HG02623 (cell line): ENCODE measurements around the gene BACH2.
"Not testable (repeated sequence)": the region's sequence is repeated elsewhere in the genome, so short reads cannot be mapped to it uniquely, and the experiment has no call there.

ENCODE experiments used
- ATAC-seq: cut with Tn5 transposase; IDR thresholded peaks from one replicate; pipeline ENCODE4 v1.9.1; 2021; ENCODE audit warnings: moderate library complexity; ENCODE audit not compliant: unreplicated experiment

BACH2 gene

DNA sequence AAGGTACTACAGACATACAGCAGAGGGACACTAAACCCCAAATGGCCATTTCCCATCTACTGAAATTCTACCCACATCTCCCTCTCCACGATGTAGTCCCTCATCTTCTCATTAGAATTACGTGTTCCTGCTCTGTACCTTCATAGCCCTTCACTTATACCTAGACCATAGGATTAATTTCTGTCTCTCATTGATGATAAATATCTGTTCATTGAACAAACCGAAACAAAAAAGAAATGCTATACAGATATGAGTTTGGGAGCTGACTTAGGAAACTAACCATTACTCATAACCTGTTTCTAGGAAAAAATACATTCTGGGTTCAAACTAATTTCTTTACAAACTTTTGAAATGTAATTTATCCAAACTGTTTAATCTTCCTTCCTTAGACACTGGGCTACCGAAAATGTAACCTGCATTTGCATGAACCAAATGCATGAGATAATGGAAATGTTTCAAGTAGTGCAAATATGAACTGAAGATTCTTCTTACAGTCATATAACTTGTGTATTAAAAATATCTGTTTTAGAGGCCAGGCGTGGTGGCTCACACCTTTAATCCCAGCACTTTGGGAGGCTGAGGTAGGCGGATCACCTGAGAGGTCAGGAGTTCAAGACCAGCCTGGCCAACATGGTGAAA is 317.0 kb downstream of the BACH2 start:
- no peak for ATAC-seq

DNA sequence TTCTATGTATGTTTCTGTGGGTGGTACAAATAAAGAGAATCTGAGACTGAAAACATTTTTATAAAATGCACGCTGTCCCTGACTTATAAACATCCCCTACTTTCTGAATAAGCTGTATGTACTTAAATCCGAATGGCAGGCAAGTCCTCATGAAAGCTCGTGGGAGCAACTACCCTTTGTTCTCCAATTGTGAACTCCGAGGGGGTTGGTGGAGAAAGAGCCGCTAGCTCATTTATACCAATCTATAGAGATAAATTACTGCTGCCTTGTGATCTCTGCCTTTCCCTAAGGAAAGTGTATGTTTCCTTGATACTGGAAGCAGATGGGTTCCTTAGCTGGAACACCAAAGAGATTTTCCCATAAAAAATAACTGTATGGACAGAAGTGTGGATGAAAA is 317.9 kb downstream of the BACH2 start:
- ATAC-seq = no peak

DNA sequence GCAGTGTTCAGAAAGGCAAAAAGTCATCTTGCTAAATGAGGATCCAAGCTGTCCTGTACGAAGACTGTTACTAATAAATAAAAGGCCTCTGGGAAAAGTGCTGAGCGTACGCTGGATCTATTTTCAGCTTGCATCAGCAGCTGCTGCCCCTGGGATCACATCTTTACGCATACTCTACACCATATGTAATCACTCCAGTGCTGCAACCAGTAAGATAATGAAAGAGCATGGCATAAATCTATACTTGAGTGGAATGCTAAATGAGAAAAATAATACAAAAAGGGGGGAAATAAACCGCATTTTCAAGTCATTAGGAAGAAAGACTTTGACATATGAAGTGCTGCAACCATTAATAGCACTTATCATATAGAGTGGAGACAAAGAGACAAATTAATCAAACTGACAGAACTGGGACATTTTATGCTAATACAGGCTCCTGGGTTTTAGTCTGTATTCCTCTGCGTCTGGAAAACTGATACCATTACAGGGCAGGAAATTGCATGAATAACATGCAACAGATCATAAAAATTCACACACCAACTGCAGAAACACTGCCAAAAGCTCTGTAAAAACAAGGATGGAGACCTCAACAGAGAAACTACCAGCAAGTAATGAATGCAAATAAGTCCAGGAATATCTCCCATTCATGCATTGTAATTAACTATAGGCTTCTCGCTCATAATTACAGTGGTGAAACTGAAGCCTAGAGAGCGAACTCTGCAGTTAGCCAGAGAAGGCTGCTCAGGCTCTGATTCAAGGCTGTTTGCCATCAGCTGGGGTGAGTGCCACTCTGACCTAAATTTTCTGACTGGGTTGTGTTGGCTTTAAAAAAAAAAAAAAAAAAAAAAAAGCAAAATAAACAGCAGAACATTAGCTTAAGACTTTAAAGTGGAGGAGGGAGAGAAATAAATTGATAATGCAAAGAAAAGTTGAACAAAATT is 318.6 kb downstream of the BACH2 start:
- no peak for ATAC-seq

DNA sequence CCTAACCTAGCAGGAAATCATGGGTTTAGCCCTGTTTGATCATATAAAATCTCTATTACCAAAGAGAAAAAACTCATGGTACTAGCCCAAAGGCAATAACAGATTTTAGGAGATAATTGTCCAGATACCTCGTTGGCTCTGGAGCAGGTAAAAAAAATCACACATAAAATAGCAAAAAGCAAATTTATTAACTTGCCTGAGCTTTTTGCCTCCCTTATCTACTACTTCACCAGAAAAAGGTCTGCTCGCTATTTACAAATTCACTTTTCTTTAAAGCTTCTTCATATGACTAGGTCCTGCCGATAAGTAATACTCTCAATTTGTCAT is 320.0 kb downstream of the BACH2 start:
- ATAC-seq = no peak

DNA sequence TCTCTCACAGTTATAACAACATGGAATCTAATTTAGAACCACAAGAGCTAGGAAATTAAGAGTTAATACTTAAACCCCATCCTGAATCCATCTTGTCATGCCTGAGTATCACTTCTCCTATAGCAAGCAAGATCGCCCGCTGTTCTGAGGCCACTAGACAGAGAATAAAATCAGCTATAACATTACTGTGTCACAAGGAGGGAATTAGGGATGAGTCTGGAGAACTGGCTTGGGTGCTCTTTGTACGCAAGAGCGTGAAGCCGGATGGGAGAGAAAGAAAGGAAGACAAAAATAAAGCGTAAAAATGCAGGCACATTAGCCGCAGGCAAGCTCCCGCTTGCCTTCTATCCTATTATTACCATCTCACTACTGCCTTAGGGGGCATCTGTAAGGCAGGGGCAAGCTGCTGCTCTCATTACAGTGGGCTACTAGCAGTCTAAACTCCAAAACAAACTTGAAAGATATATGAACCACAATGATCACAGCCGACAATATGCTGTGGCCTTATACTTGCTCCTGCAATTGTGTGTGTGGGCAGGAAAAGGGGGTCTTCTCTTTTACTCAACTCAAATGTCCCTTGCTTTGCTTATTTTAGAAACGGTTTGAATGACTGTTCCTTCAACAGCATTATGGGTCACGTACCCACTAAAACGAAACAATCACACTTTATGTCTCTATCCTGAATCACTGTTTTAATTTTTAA is 320.5 kb downstream of the BACH2 start:
- ATAC-seq = no peak

DNA sequence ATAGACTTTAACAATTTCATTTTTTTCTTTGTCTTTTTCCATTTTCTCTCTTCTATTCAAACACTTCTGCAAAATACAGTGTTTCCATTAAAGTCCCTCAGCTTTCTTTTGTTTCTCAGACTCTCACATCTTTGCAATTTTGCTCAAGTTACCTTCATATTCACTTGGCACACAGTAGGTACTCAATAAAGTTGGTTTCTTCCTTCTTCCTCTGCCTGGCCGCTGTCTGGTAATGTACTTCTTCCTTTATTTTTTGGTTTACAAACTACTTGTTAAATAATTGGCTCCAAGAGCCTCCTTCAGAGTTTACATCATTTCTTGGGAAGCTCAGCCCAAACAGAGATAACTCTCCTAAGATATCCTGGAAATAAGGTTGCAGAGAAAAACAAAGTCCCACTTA is 321.3 kb downstream of the BACH2 start:
- ATAC-seq = no peak

DNA sequence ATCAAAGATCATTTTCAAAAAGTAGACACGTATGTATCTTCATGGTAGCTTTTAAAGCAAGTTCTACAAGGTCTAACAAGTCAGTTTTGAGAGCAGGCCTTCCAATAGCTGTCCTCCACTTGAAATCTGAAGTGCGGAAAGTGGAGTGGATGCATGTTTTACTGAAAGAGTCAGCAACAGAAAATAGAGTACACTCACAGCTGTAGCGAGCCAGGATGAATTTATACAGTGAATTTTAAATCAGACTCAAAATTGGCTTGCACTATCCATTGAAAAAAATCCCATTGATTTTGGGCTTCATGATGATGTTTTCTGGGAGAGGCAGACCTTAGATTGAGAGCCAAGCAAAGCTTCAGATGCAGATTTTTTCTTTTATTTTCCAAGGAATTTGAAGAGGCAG is 321.8 kb downstream of the BACH2 start:
- ATAC-seq = no peak

DNA sequence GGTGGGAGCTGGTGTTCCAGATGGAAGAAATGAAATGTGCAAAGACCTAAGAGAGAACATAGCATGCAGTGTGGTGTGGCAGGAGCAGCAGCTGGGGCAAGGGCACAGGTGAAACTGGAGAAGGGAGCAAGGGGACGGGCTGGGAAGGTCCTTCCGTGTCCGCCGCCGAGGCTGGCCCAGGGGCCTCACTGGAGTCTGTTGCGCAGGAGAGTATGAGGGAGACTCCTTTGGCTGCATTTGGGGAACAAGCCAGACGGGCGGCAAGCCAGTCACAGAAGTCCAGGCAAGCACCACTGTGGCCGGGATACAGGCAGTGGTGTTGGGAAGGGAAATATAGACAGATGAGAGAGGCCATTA is 324.6 kb downstream of the BACH2 start:
- no peak for ATAC-seq

DNA sequence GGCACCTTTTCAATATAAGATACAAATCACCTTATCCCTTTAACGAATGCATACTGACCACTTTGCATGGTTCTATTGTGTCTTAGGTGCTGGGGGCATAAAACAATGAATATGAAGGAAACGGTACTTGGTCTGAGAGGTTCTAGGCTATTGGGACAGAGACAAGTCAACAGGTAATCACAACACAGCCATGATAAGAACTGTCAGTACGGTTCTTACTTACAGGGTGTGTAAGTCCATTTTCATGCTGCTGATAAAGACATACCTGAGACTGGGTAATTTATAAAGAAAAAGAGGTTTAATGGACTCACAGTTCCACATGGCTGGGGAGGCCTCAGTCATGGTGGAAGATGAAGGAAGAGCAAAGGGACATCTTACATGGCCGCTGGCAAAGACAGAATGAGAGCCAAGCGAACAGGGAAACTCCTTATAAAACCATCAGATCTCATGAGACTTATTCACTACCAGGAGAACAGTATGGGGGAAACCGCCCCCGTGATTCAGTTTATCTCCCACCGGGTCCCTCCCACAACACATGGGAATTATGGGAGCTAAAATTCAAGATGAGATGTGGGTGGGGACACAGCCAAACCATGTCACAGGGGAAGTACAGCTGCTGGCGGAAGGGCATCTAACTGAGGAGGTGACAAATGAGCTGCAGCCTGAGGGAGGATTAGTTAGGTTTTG is 325.2 kb downstream of the BACH2 start:
- not testable (repeated sequence) for ATAC-seq

DNA sequence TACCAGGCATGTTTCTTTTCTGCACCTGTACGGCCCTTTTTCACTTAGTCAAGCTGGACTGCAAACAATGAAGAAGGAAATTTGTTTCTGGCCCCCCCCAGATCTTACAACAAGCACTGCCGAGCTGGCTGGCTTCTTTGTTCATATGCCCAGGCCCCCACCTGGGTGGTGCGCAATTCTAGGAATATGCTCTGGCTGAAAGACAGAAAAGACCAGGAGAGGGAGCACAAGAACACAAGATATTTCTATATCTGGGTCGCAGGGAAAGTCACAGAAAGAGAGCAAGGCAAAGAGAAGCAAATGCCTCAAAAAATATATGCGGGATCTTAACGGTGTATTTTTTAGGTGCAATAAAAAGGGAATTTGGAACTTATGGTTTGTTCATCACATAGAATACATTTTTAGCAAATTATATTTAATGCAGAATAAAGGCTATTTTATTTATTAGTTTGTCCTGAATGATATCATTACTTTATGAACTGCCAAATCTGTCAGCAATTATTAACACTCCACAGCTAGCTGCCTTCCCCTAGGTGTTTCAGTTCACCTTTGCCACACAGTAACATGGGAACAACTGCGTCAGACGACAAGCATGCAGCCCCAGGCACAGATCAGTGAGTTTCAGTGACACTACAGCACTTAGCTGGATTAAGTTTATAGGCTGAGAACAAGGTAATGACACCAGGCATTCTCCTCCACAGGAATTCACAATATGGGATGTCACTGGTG is 325.9 kb downstream of the BACH2 start:
- ATAC-seq = no peak

DNA sequence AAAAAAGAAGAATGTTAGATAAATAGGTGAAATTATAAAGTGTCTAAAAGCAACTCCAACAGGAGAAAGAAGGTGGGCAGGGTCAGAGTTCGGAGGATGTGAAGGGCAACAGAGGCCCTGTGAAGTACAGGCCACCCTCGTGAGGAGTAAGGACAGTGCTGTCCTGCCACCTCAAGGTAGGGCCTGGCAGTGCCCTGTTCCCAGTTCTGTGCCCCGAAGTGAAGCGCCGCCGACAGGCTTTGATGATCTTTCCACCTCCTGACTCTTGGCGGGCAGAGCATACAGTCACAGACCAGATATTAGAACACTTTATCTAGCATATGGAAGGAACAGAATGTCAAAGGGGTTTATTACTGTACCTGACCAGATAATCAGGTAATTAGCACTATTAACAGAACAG is 326.6 kb downstream of the BACH2 start:
- ATAC-seq = no peak

DNA sequence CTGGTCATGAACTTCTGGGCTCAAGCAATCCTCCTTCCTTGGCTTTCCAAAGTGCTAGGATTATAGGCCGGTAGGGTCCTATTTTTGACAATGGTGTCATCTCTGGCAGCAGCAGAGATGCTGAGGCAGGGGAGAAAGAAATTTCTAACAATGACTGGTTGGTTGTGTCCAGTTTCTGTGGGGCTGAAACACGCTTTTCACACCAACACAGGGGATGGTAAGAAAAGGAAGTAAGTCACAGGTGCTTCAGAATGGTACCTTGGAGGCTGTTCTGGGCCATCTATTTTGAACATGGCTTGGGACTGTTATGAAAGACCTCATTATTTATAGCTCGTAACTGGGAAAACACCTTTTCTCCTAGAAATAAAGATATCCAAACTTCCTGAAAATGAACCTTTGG is 329.7 kb downstream of the BACH2 start:
- no peak for ATAC-seq

DNA sequence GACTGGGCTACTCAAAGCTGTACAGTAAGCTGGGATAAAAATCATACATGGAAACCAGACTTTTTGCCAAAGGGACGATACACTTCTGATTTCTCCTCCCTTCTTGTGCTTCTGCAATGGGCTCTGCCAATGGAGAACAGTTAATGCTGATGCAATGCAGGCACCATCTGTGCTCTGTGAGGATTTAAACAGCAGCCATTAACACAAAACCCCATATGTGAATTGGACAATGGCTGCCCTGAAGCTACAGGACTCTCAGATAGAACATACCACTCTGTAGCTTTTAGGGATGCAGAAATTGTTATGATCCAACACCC is 330.5 kb downstream of the BACH2 start:
- no peak for ATAC-seq

DNA sequence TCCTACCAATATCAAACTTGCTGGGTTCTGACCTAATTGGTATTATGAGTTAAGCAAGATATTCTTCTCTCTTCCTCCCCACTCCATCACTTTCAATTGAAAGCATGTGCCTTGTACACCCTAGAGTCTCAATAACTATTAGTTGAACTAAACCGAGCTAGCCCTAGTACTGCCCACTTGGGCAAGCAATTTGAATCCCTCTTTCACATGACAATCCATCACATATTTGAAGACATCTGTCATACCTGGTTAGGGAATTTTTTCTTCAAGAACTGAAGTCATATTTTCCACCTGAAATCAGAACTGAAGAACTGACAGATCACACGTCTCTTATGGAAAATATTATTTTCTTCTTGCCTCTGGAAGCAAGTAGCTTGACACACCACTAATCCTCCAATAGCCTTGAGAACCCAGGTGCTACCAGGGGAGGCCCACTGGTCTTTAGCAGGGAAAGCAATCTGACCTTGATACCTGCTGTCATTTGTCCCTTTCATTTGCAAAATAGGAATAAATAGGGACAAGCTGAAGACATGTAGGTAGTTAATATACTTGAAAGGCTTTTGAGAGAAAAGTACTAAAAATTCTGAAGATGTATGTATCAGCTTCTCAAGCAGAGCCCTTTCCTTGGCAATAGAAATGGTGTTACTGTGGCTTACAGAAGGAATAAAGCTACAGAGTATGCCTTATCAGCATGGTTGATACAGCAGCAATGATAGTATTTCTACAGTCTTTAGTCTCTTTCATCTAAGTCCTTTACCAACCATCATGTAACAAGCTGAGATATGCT is 331.0 kb downstream of the BACH2 start:
- ATAC-seq = no peak

DNA sequence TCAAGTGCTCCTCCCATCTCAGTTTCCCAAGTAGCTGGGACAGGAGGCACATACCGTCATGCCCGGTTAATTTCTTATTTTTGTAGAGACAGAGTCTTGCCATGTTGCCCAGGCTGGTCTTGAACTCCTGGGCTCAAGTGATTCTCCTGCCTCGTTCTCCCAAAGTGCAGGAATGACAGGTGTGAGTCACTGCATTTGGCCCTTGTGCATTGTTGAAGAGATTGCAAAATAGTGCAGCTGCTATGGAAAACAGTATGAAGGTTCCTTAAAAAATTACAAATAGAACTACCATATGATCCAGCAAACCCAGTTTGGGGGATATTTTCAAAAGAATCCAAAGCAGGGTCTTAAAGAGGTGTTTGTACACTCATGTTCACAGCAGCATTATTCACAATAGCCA is 333.3 kb downstream of the BACH2 start:
- no peak for ATAC-seq

DNA sequence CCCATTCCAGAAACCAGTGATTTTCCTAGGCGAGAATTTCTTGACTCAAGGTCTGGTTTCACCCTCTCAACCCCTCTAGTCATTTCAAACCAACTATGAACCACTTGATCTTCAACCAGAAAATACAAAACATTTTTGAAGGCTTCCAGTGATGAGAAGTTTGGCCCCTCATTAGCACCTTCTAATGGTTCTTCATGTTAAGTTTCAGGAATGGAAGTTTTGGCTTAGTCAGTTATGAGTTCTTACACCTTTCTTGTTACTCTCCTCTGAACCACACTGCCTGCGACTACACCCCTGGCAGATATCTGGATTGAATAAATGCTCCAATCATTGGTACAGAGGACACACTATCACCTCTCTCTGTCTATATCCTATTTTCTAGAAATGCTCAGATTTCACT is 335.2 kb downstream of the BACH2 start:
- no peak for ATAC-seq

DNA sequence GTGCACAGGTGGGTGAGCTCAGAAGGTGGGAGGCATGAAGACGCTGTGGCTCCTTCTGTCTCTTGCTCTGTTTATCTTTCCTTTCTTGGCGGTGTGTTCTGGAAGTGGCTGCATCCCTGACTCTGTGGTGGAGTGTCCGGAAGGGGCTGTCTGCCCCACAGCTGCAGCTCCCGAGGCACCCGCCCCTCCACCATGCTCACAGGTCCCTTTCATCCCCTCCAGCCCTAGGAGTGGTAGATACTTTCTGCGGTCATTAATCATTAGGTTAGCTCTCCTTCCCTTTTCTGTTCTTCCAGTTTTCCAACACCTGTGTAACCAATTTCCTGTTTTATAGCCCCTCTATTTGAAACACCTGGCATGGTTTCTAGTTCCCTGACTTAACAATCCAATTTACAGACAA is 336.8 kb downstream of the BACH2 start:
- no peak for ATAC-seq

DNA sequence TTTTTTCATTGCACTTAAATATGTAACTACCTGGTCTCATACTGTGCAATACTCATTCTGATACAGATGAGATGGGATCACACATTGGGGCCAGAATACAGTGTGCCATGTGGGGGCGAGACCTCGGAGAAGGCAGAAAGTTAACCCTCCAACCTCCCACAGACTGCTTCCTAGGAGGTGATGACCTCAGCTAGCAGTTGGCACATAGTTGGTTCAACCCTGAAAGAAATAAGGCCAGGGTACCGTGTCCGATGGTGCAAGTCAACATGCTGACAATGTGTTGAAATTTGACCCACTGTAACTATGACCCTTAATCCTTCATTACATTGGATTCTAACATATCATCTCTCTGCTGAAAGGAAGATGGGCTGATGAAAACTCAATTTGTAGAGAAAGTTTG is 340.5 kb downstream of the BACH2 start:
- no peak for ATAC-seq

DNA sequence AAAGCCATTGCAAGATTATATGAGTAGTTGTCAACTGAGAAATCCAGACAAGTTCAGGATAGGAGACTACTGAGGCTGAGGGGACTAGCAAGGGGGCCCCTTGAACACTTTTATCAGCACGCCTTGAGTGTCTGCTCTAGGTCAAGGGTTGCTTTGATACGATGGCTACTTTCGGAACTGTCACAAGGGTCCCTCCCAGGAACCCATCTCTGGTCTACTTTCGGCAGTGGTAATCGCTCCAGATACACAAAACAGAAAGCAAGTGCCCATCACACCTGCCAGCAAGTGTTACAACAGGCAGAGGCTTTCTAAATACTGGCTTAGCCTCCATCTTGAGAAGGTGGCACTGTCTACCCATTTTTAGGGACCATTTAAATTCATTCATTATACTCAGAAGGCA is 341.3 kb downstream of the BACH2 start:
- ATAC-seq = no peak

DNA sequence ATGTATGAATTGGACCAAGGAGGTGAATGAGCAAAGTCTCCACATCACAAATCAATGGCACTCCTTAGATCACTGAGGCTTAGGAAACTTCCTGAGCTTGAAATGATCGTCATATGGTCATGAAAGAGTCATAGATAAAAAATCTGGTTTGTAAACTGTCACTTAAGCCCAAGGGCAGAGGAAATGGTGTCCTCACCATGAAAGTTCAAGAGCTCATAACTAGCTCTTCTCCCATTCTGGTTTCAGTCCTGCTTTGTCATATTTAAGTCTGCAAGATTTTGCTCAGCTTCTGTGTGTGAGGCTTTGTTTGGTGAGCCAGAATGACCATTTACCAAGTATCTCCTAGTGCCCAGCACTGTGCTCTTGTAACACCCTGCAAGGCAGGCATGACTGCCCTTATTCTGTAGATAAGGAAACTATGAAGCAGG is 341.9 kb downstream of the BACH2 start:
- no peak for ATAC-seq
